Measurements from ENCODE around the gene MALT1. TPM values are rescaled to one million over a fixed set of nuclear protein-coding genes. Genes with fewer than 3 reads are reported as not detected.

Gene MALT1
- polyA plus RNA-seq, 3 donors = 18.3 to 24.9 (median 23.8) TPM

GRCh38 chr18:58754544-58755068 lies 83.3 kb downstream of the MALT1 start:
- H3K9me3 Mint-ChIP-seq = peaks cover 0 to 3% (median 0%) of the 10 kb centered on the region in 7 donors
- peaks cover 11 to 23% of the 10 kb centered on the region in 2 donors for H3K36me3 Mint-ChIP-seq
- no peak for TF ChIP-seq CTCF (IDR thresholded peaks at IDR 0.05)
- H3K4me2 ChIP-seq (replicated peaks; ENCODE audit: extremely low read depth, low read length, poor library complexity, severe bottlenecking) = no peak overlapping the region
- H3K9me3 ChIP-seq (replicated peaks in 1 of 2; ENCODE audit: control insufficient read depth in 1 of 2, insufficient read depth in 1 of 2, low read length in 2 of 2) = no peaks in the 10 kb centered on the region
- no peak overlapping the region for H3K4me3 Mint-ChIP-seq
- H3K79me2 ChIP-seq (ENCODE audit: insufficient read depth, low read length) = no peaks in the 10 kb centered on the region
- no peak overlapping the region for H2AFZ ChIP-seq (ENCODE audit: insufficient read depth, low read depth, low read length, poor library complexity, severe bottlenecking)
- peak overlapping the region in 5 of 7 donors; percentile 18 to 77 (median 64) for H3K27ac Mint-ChIP-seq
- intact Hi-C loops (cut with micrococcal nuclease) = no loop called here
- H3K9ac ChIP-seq (ENCODE audit: insufficient read depth, low read length, poor library complexity, severe bottlenecking) = no peak overlapping the region
- H4K20me1 ChIP-seq (ENCODE audit: insufficient read depth, low read length) = no peaks in the 10 kb centered on the region
- peaks cover 8 to 9% (median 8%) of the 10 kb centered on the region in 3 donors for H3K27me3 Mint-ChIP-seq (ENCODE audit: low read depth in 3 of 3)
- no peak overlapping the region for H3K27ac ChIP-seq (ENCODE audit: low read depth in 1 of 2, low read length in 2 of 2)
- H3K4me1 ChIP-seq (ENCODE audit: control insufficient read depth in 1 of 2, insufficient read depth in 2 of 2, low read length in 2 of 2) = peaks cover 0 to 5% of the 10 kb centered on the region in 2 donors
- H3K4me3 ChIP-seq (replicated peaks in 1 of 3; ENCODE audit: low read depth in 2 of 3, low read length in 3 of 3) = no peak overlapping the region
- H3K36me3 ChIP-seq (replicated peaks in 1 of 2; ENCODE audit: control insufficient read depth in 1 of 2, insufficient read depth in 2 of 2, low read length in 2 of 2) = peaks cover 8 to 16% of the 10 kb centered on the region in 2 donors
- WGBS (ENCODE audit: insufficient coverage) = 4% methylated on average over 5 of the region's 10 CpGs
- no peaks in the 10 kb centered on the region for H3K27me3 ChIP-seq (ENCODE audit: control insufficient read depth in 2 of 2, insufficient read depth in 2 of 2, low read length in 2 of 2)
- peak; percentile 18 to 46 (median 23) for DNase-seq
- peaks cover 8% of the 10 kb centered on the region for H3K4me1 Mint-ChIP-seq

- peaks cover 0 to 5% of the 10 kb centered on the region in 2 donors for H3K4me1 ChIP-seq (ENCODE audit: control insufficient read depth in 1 of 2, insufficient read depth in 2 of 2, low read length in 2 of 2)
- H3K79me2 ChIP-seq (ENCODE audit: insufficient read depth, low read length) = no peaks in the 10 kb centered on the region
- no peak overlapping the region for H3K9ac ChIP-seq (ENCODE audit: insufficient read depth, low read length, poor library complexity, severe bottlenecking)
- DNase-seq = no peak
- Mint-ChIP-seq H3K9me3 (peaks cover 0 to 3% (median 0%) of the 10 kb centered on the region in 7 donors), H3K27me3 (ENCODE audit: low read depth in 3 of 3) (peaks cover 8 to 11% (median 8%) of the 10 kb centered on the region in 3 donors), H3K27ac (peak overlapping the region in 1 of 7 donors; percentile 72), H3K4me1 (peaks cover 8% of the 10 kb centered on the region), H3K4me3 (no peak overlapping the region), H3K36me3 (peaks cover 3 to 15% of the 10 kb centered on the region in 2 donors)
- H2AFZ ChIP-seq (ENCODE audit: insufficient read depth, low read depth, low read length, poor library complexity, severe bottlenecking) = no peak overlapping the region
- H3K4me3 ChIP-seq (replicated peaks in 1 of 3; ENCODE audit: low read depth in 2 of 3, low read length in 3 of 3) = no peak overlapping the region
- TF ChIP-seq CTCF (IDR thresholded peaks at IDR 0.05) = no peak
- H3K4me2 ChIP-seq (replicated peaks; ENCODE audit: extremely low read depth, low read length, poor library complexity, severe bottlenecking) = no peak overlapping the region
- H3K27ac ChIP-seq (ENCODE audit: low read depth in 1 of 2, low read length in 2 of 2) = no peak overlapping the region
- H3K27me3 ChIP-seq (ENCODE audit: control insufficient read depth in 2 of 2, insufficient read depth in 2 of 2, low read length in 2 of 2) = no peaks in the 10 kb centered on the region
- no peaks in the 10 kb centered on the region for H4K20me1 ChIP-seq (ENCODE audit: insufficient read depth, low read length)
- WGBS (ENCODE audit: insufficient coverage) = 92% methylated on average over 14 of the region's 15 CpGs
- H3K36me3 ChIP-seq (replicated peaks in 1 of 2; ENCODE audit: control insufficient read depth in 1 of 2, insufficient read depth in 2 of 2, low read length in 2 of 2) = peaks cover 2 to 7% of the 10 kb centered on the region in 2 donors
- intact Hi-C loops (cut with micrococcal nuclease) = no loop called here
- H3K9me3 ChIP-seq (replicated peaks in 1 of 2; ENCODE audit: control insufficient read depth in 1 of 2, insufficient read depth in 1 of 2, low read length in 2 of 2) = no peaks in the 10 kb centered on the region
Measured at GRCh38 chr18:58755304-58756010, 84.2 kb downstream of the MALT1 start.

Data from CD14-positive monocyte (primary cell).